OCI-LY3 (cell line): ENCODE results near the gene GORASP2.

Source experiments
- H2AFZ ChIP-seq: fragments of 200-600, 300-600 bp; shearing (Covaris generic); 2 replicates; pipeline ENCODE4 v1.6.0; 2014; ENCODE audit warnings: antibody characterized with exemption, low read depth, low read length
- H3K27ac ChIP-seq: fragments of 200-600, 300-600 bp; sonication (generic); 2 replicates; pipeline ENCODE4 v1.5.1; 2014; ENCODE audit warnings: mild to moderate bottlenecking, low read length, moderate library complexity, mixed read lengths
- H3K27me3 ChIP-seq: fragments of 200-600, 300-600 bp; sonication (generic); 2 replicates; pipeline ENCODE4 v1.6.1; 2014; ENCODE audit warnings: low read depth, low read length, mixed read lengths
- H3K36me3 ChIP-seq: fragments of 200-600, 300-600 bp; sonication (generic); replicated peaks from 2 replicates; pipeline ENCODE3; 2014; ENCODE audit warnings: low read depth, low read length, mixed read lengths
- H3K4me1 ChIP-seq: fragments of 300-600, 200-600 bp; sonication (generic); 2 replicates; pipeline ENCODE4 v1.6.1; 2014; ENCODE audit warnings: low read length, mixed read lengths
- H3K4me2 ChIP-seq: fragments of 200-600, 300-600 bp; sonication (generic); 2 replicates; pipeline ENCODE4 v1.6.1; 2014; ENCODE audit warnings: low read length, mixed read lengths
- H3K4me3 ChIP-seq: fragments of 300-600, 200-600 bp; sonication (generic); 2 replicates; pipeline ENCODE4 v1.5.1; 2014; ENCODE audit warnings: antibody characterized with exemption, mild to moderate bottlenecking, low read length, moderate library complexity
- H3K79me2 ChIP-seq: fragments of 300-600, 200-600 bp; shearing (Covaris generic); 2 replicates; pipeline ENCODE4 v1.6.1; 2014; ENCODE audit warnings: mild to moderate bottlenecking, low read length, mixed read lengths
- H3K9ac ChIP-seq: fragments of 300-600, 200-600 bp; shearing (Covaris generic); 2 replicates; pipeline ENCODE4 v1.6.0; 2014; ENCODE audit warnings: mild to moderate bottlenecking, low read length, moderate library complexity
- H3K9me3 ChIP-seq: fragments of 200-600, 300-600 bp; shearing (Covaris generic); 2 replicates; pipeline ENCODE4 v1.6.1; 2014; ENCODE audit warnings: low read length, mixed read lengths; ENCODE audit not compliant: insufficient read depth
- H4K20me1 ChIP-seq: fragments of 200-600, 300-600 bp; sonication (generic); 2 replicates; pipeline ENCODE4 v1.6.1; 2016; ENCODE audit warnings: low read length, mixed read lengths; ENCODE audit not compliant: insufficient read depth
- EZH2phosphoT487 ChIP-seq: fragments of 200-600 bp; shearing (Covaris generic); IDR thresholded peaks from 2 replicates; pipeline ENCODE4 v1.6.1; 2018; ENCODE audit warnings: antibody characterized with exemption, mixed run types, low read depth
- TF ChIP-seq, protein P1 (sequence below): fragments of 200-600, 300-600 bp; sonication (generic); IDR thresholded peaks from 2 replicates; pipeline ENCODE4 v1.5.1; 2014; ENCODE audit warnings: antibody characterized with exemption, low read length, low read depth

Gene GORASP2

DNA sequence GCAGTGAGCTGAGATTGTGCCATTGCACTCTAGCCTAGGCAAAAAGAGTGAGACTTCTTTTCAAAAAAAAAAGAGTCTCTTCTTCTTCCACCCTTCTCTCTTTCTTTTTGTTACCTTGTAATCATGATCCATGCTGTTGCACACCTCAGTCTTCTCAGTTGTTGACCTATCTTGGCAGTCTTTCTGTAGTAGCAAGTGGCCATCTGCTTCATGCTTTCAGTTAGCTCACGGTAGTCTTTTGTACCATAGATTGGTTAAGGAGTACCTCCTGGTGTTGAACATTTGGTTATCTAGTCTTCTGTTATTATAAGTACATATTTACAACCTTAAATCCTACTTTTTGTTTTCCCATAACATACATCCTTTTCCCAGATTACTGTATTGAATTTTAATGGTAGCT lies 3.1 kb downstream of the GORASP2 start:
- H3K4me1 ChIP-seq, result peaks cover 21% of the 10 kb centered on the region
- no peak overlapping the region for H3K9ac ChIP-seq
- H3K79me2 ChIP-seq, result peaks cover 88% of the 10 kb centered on the region
- TF ChIP-seq EZH2phosphoT487, result no peak
- TF ChIP-seq, protein P1, sequence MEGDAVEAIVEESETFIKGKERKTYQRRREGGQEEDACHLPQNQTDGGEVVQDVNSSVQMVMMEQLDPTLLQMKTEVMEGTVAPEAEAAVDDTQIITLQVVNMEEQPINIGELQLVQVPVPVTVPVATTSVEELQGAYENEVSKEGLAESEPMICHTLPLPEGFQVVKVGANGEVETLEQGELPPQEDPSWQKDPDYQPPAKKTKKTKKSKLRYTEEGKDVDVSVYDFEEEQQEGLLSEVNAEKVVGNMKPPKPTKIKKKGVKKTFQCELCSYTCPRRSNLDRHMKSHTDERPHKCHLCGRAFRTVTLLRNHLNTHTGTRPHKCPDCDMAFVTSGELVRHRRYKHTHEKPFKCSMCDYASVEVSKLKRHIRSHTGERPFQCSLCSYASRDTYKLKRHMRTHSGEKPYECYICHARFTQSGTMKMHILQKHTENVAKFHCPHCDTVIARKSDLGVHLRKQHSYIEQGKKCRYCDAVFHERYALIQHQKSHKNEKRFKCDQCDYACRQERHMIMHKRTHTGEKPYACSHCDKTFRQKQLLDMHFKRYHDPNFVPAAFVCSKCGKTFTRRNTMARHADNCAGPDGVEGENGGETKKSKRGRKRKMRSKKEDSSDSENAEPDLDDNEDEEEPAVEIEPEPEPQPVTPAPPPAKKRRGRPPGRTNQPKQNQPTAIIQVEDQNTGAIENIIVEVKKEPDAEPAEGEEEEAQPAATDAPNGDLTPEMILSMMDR, result no peak
- H3K36me3 ChIP-seq, result peaks cover 11% of the 10 kb centered on the region
- no peak overlapping the region for H3K4me2 ChIP-seq
- no peaks in the 10 kb centered on the region for H3K27me3 ChIP-seq
- H3K27ac ChIP-seq, result no peak overlapping the region
- H3K4me3 ChIP-seq, result no peak overlapping the region
- no peaks in the 10 kb centered on the region for H3K9me3 ChIP-seq
- H2AFZ ChIP-seq, result no peak overlapping the region
- H4K20me1 ChIP-seq, result peaks cover 68% of the 10 kb centered on the region

DNA sequence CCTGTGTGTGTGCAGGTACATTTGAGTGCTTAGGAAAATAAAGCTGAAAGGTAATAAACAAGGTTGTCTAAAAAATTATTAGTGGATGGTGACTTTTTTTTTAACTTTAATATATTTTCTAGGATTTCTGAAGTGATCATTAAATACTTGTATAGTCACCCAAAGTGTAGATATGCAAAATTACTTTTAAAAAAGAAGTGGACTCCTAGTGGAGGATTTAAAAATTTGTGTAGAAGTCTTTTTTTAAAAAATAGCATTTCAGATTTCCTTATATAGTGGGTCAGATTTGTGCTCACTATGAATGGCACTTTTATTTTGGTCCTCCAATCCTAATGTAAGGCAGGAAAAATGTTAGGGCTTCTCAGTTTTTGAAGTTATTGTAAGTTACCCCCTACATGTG lies 3.9 kb downstream of the GORASP2 start:
- Histone ChIP-seq H3K4me3 (no peak overlapping the region), H3K27me3 (no peaks in the 10 kb centered on the region), H3K9ac (no peak overlapping the region), H3K4me2 (no peak overlapping the region), H3K79me2 (peaks cover 96% of the 10 kb centered on the region), H3K4me1 (peaks cover 18% of the 10 kb centered on the region), H2AFZ (no peak overlapping the region), H3K36me3 (peaks cover 11% of the 10 kb centered on the region), H4K20me1 (peaks cover 76% of the 10 kb centered on the region), H3K27ac (no peak overlapping the region), H3K9me3 (no peaks in the 10 kb centered on the region)
- TF ChIP-seq EZH2phosphoT487, result no peak
- TF ChIP-seq, protein P1, result no peak

DNA sequence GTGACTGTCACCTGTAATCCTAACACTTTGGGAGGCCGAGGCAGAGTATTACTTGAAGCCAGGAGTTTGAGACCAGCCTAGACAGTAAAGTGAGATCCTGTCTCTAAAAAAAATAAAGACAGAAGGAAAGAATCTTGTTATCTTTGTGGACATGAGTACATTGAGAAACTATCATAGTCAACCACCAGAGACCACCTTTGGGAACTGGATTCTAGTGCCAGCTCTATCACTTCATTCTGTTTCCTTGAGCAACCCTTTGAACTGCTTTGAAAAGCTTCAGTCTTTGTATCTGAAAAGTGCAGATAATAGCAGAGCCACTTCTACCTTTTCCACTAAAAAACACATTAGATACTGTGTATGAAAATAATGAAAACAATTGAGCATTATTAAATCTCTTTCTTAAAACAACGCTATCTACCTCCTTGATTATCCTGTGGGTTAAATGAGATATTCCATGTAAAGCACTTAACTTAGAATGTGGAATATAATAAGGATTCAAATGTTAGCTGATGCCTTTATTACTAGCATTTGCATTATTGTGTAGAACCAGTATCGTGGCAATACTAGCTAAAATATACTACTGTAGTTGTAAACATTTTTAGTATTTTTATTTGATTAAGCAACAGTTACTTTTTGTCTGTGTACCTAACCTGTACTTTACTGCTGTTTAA lies 8.8 kb downstream of the GORASP2 start:
- H3K9me3 ChIP-seq, result no peaks in the 10 kb centered on the region
- H3K4me2 ChIP-seq, result no peak overlapping the region
- H2AFZ ChIP-seq, result no peak overlapping the region
- peaks cover 100% of the 10 kb centered on the region for H3K79me2 ChIP-seq
- H3K9ac ChIP-seq, result no peak overlapping the region
- H4K20me1 ChIP-seq, result peaks cover 95% of the 10 kb centered on the region
- H3K4me1 ChIP-seq, result no peaks in the 10 kb centered on the region
- H3K27ac ChIP-seq, result no peak overlapping the region
- peaks cover 11% of the 10 kb centered on the region for H3K36me3 ChIP-seq
- H3K27me3 ChIP-seq, result no peaks in the 10 kb centered on the region
- H3K4me3 ChIP-seq, result no peak overlapping the region
- no peak for TF ChIP-seq EZH2phosphoT487
- TF ChIP-seq, protein P1, result no peak

DNA sequence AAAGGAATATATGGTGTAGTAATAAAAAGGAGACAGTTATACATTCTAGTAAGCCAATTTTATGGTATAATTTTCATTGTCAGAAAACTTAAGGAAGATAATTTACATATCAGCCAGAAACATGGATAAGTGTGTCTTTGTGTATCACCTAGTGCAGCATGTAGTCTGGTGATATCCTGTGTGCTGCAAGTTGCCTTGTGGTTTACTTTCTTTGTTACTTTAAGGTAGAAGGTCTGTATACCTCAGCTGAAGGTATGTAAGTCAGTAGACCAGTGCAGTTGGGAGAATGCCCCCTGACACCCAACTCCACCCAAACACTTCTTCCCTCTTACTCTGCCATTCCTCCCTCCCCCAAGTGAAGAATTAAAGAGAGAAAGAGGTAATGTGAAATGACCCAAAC lies 11.0 kb downstream of the GORASP2 start:
- Histone ChIP-seq H3K27ac (no peak overlapping the region), H3K4me3 (no peak overlapping the region), H3K9me3 (no peaks in the 10 kb centered on the region), H3K9ac (no peak overlapping the region), H4K20me1 (peaks cover 96% of the 10 kb centered on the region), H3K79me2 (peaks cover 100% of the 10 kb centered on the region), H3K4me2 (no peak overlapping the region), H3K27me3 (no peaks in the 10 kb centered on the region), H2AFZ (no peak overlapping the region), H3K4me1 (no peaks in the 10 kb centered on the region), H3K36me3 (peaks cover 7% of the 10 kb centered on the region)
- no peak for TF ChIP-seq EZH2phosphoT487
- TF ChIP-seq, protein P1, result no peak
